Measurements from ENCODE around the gene SCAMP1.

Gene SCAMP1

DNA sequence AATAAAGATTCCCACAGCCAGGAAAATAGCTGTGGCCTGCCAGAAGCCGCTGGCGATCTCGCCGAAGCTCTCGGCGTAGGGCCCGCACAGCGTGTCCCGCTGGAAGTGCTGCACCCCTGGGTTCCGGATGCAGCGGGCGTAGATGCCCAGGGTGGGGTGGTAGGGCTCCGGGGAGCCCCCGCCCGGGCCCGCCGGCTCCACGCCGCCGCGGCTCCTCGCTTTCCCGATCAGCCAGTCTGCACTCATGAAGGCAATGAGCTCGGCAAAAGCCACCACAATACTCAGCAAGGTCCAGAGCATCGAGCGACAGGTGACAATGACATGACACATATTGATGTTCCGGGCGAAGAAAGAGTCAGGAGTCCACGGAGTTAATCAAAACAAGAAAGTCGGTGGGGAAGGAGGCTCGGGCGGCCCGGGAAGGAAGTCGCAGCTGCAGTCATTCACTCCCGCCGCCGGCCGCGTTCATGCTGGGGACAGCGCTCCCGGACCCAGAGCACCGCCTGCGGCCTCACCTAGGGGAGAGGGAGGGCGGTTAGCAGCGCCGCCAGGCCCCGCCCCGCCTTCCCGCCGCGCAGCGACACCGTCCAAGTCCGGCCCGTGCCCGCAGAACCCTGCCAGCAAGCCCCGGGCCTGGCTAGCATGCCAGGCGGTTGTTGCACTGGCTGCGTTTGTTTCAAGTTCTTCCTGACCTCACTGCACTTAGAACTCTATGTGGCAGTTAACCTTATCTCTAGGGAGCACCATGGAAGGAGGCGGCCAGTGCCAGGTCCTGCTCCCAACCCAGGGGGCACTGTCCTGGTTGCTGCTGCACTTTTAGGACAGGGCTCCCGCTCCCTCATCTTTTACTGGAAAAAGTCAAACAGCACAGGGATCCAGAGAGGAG lies 149.7 kb downstream of the SCAMP1 start:
- in situ Hi-C loops (cut with MboI; ENCODE audit: low sequenced_read_pairs), result no loop called here

- in situ Hi-C loops (cut with MboI; ENCODE audit: low sequenced_read_pairs), result no loop called here
Measured at GRCh38 chr5:78511121-78511906, 150.9 kb downstream of the SCAMP1 start.

GRCh38 chr5:78512435-78512834 lies 152.0 kb downstream of the SCAMP1 start:
- in situ Hi-C loops (cut with MboI; ENCODE audit: low sequenced_read_pairs), result no loop called here

DNA sequence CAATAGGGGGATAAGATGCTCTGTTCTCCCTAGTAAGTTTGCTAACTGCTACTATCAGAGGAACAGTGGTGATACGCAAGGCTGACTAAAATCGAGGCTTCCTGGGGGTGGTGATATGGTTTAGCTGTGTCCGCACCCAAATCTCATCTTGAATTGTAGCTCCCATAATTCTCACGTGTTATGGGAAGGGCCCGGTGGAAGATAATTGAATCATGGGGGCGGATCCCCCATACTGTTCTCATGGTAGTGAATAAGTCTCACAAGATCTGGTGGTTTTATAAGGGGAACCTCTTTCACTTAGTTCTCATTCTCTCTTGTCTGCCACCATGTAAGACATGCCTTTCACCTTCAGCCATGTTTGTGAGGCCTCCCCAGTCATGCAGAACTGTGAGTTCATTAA lies 153.0 kb downstream of the SCAMP1 start:
- in situ Hi-C loops (cut with MboI; ENCODE audit: low sequenced_read_pairs), result no loop called here

- in situ Hi-C loops (cut with MboI; ENCODE audit: low sequenced_read_pairs), result no loop called here
Measured at GRCh38 chr5:78514427-78515330, 154.3 kb downstream of the SCAMP1 start.

GRCh38 chr5:78515670-78516069 lies 155.3 kb downstream of the SCAMP1 start:
- in situ Hi-C loops (cut with MboI; ENCODE audit: low sequenced_read_pairs), result no loop called here

DNA sequence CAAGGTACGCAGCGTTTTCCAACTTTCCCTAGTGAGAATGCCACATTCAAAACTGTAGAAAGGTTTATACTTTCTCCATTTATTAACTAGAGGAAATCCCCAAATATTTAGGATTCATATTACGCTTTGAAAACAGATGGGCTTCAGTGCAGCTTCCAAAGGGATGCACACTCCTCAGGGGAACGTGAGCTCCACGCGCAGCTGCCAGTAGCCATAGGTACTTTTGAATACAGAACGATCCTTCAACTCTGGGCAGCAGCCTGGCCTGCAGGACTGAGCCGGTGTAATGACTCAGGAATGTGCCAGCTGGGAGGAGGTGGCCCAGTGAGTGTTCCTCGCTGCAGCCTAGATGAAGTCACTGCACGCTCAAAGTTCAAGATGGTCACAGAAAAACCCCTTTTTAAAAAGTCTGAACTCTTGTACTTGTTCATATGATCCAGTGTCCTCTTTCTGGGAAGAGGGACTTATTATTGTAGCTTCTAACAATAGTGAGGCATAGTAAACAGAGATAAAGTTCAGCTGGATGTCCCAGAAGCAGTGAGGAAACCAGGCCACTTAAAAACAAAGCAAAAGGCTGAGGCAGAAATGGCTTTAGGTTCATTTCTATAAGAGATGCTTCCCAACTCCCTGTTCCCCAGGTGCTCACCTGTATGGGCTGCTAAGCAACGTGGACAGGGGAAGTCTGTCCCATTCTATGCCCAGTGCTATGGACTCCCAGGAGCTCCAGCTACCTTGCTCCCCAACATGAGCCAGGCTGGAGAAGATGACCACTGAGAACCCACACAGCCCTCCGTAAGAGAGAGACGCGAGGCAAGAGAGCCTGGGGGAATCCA lies 158.2 kb downstream of the SCAMP1 start:
- in situ Hi-C loops (cut with MboI; ENCODE audit: low sequenced_read_pairs), result no loop called here

- in situ Hi-C loops (cut with MboI; ENCODE audit: low sequenced_read_pairs), result no loop called here
Measured at GRCh38 chr5:78519198-78519941, 159.0 kb downstream of the SCAMP1 start.

GRCh38 chr5:78521455-78521854 lies 161.0 kb downstream of the SCAMP1 start:
- in situ Hi-C loops (cut with MboI; ENCODE audit: low sequenced_read_pairs), result no loop called here

DNA sequence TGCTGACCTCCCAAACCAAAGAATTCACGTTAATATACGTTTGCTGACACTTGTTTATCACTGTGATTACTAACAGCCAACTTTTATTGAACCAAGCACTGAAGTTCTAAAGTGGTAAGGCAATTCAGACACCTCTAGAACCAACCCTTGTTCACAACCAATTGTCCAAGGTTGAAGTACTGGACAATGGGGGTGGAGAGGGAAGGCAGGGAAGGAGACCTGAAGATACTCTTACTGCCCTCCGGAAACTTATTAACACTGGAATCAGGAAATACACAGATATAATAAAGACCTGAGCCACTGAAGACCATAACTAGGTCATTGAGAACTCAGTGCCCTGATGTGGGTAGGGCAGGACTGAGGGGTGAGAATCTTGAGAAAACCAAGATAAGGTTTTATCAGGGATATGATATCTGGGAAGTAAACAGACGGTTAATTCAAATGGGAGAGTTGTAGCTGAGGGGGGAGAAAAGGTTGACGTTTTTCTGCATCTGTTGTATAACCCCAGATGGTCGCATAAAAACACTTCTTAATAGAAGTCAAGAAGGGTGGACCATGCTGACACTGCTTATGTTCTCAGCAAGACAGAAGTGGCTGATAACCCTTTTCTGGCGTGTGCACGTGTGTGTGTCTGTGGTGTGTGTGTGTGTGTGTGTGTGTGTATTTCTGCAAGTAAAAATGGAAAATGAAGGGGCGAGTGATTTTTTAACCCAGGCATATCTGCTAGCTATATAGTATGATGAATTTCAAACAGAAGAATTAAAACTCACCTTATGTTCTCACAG lies 162.3 kb downstream of the SCAMP1 start:
- in situ Hi-C loops (cut with MboI; ENCODE audit: low sequenced_read_pairs), result no loop called here

DNA sequence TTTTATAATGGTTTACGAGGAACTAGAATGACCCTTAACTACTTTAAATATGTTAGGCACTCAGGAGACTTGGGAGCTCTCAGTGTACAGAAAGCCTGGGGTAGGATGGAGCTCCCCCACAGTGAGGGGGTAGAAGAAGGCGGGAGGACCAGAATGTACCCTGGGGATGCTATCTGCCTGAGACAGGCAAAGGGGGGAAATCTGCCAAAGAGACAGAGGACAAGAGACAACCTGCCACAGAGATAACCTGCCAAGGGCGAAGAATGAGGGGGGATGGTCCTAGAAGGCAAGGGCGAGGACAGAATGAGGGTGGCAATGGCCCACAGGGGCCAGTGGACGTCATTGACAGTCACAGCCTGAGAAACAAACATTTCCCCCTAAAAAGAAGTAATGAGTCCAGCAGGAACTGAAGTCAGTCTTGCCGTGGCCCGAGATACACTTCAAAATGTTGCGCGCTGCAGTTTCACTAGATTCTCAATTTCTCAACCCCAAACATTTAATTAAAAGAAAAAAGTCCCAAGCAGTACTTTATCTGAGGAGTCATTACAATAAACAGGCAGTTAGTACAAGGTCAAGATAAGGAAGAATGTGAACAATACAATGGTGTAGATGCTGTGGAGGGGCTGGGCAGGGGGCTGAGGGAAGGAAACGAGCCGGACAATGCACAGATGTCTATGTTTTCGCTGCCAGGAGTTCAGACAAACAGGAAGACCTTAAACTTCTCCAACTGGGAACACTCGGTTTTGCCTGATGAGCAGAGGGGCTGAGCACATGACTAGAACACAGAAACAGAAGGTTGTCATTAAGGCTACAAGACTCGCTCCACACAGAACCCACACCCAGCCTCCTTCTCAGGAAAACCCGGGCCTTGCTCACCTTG lies 163.1 kb downstream of the SCAMP1 start:
- in situ Hi-C loops (cut with MboI; ENCODE audit: low sequenced_read_pairs), result no loop called here

GRCh38 chr5:78526049-78526525 lies 165.7 kb downstream of the SCAMP1 start:
- in situ Hi-C loops (cut with MboI; ENCODE audit: low sequenced_read_pairs), result no loop called here

DNA sequence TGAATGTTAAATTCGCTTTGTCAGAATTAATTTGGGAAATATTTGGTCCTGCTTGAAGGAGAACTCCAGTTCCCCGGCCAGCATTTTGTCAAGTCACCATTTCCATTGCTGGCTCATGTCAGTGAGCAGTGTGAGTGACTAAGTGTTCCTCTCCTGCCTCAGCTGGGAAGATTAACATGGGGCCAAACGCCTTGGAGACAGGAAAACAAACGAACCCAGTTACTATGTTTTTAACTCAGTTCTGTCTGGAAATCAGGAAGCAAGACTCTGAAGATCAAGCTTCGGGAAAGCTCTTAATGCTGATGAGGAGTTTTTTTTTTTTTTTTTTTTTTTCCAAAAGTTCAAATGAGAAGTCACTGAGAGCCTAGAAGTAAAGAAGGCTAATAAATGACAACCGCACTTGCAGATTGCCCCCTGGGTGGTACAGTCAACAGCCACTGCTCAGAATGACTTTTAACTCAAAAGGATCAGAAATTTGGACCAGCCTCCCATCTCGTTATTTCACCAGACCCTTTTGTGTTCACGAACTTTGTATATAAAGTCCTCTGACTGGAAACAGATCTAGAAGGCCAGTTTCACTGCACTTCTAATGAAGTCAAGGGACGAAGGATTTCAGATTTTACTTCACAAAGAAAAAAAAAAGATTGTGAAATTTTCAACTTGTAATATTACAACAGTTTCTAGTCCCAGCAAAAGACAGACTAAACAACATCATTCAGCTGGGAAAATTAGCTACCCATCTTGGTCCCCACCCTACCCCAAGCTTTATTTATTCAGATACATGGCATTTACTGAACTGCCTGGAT lies 166.8 kb downstream of the SCAMP1 start:
- in situ Hi-C loops (cut with MboI; ENCODE audit: low sequenced_read_pairs), result no loop called here

GRCh38 chr5:78527925-78528324 lies 167.5 kb downstream of the SCAMP1 start:
- in situ Hi-C loops (cut with MboI; ENCODE audit: low sequenced_read_pairs), result no loop called here

Measured in hTERT RPE-1 (cell line).